Smooth muscle cell (in vitro differentiated cells): ENCODE measurements around the gene ZNF561. TPM values are rescaled to one million over a fixed set of nuclear protein-coding genes. Genes with fewer than 3 reads are reported as not detected.

Experiments
- DNase-seq: peaks from one replicate; lab custom pipeline; 2025; ENCODE audit not compliant: unreplicated experiment; lab: John Stamatoyannopoulos, UW
- H2AFZ ChIP-seq: fragments of 200-600 bp; sonication (generic); 2 replicates; pipeline ENCODE4 v1.6.0; 2016; ENCODE audit warnings: antibody characterized with exemption, low read depth, mild to moderate bottlenecking
- H3F3A ChIP-seq: fragments of 200-600 bp; sonication (generic); 2 replicates; pipeline ENCODE4 v1.6.0; 2017; ENCODE audit warnings: antibody characterized with exemption, low read depth
- H3K27ac ChIP-seq: fragments of 200-600 bp; sonication (generic); 2 replicates; pipeline ENCODE4 v1.5.1; 2016; ENCODE audit warnings: low read depth, mild to moderate bottlenecking
- H3K27me3 ChIP-seq: fragments of 200-600 bp; sonication (generic); 2 replicates; pipeline ENCODE4 v1.6.1; 2016; ENCODE audit warnings: low read depth, mild to moderate bottlenecking
- H3K36me3 ChIP-seq: fragments of 200-600 bp; sonication (generic); 2 replicates; pipeline ENCODE4 v1.5.1; 2016; ENCODE audit warnings: low read depth
- H3K4me1 ChIP-seq: fragments of 200-600 bp; sonication (generic); 2 replicates; pipeline ENCODE4 v1.5.1; 2016; ENCODE audit warnings: low read depth
- H3K4me2 ChIP-seq: fragments of 200-600 bp; sonication (generic); 2 replicates; pipeline ENCODE4 v1.6.0; 2016; ENCODE audit warnings: mild to moderate bottlenecking
- H3K4me3 ChIP-seq: fragments of 200-600 bp; sonication (generic); 2 replicates; pipeline ENCODE4 v1.5.1; 2016; ENCODE audit warnings: mild to moderate bottlenecking
- H3K79me2 ChIP-seq: fragments of 200-600 bp; sonication (generic); 2 replicates; pipeline ENCODE4 v1.6.0; 2016; ENCODE audit warnings: low read depth, mild to moderate bottlenecking
- H3K9ac ChIP-seq: fragments of 200-600 bp; sonication (generic); 2 replicates; pipeline ENCODE4 v1.6.0; 2016; ENCODE audit warnings: low read depth
- H3K9me3 ChIP-seq: fragments of 200-600 bp; sonication (generic); replicated peaks from 2 replicates; pipeline ENCODE4 v1.5.1; 2016; ENCODE audit warnings: low read depth
- H4K20me1 ChIP-seq: fragments of 200-600 bp; sonication (generic); 2 replicates; pipeline ENCODE4 v1.6.0; 2016; ENCODE audit warnings: low read depth
- CTCF ChIP-seq: fragments of 200-600 bp; sonication (generic); IDR thresholded peaks from 2 replicates; pipeline ENCODE4 v1.5.1; 2017; ENCODE audit warnings: borderline replicate concordance, mild to moderate bottlenecking, antibody characterized with exemption; ENCODE audit not compliant: insufficient read depth, poor library complexity, severe bottlenecking
- WGBS: methylation state at CpG from one replicate; pipeline ENCODE4 v1.1.7; 2016; ENCODE audit warnings: low lambda C conversion rate; 5-methylcytosine and 5-hydroxymethylcytosine counted together
- polyA plus RNA-seq: library from polyadenylated mRNA; unstranded; fragments of >200 nt; fragmentation: Nextera tagmentation; extraction: Ambion mirVana; gene quantifications from 2 replicates; pipeline ENCODE4 v1.2.1, GENCODE V29; 2016
- total RNA-seq: library from RNA; depleted of rRNA; stranded (reverse); fragments of >200 nt; gene quantifications from 2 replicates; pipeline ENCODE4 v1.2.3, GENCODE V29; 2014

Gene ZNF561
- total and polyA plus RNA-seq, 2 experiments from 2014 or later: 27.1 to 64.2 TPM

- TF ChIP-seq CTCF: no peak
- H3K27me3 ChIP-seq: no peaks in the 10 kb centered on the region
- peaks cover 72% of the 10 kb centered on the region for H3K36me3 ChIP-seq
- no peak overlapping the region for H3K4me2 ChIP-seq
- H3K4me3 ChIP-seq: no peak overlapping the region
- peaks cover 45% of the 10 kb centered on the region for H3K9me3 ChIP-seq
- H3K79me2 ChIP-seq: no peaks in the 10 kb centered on the region
- 98% methylated on average over 2 of the region's 2 CpGs for WGBS
- no peak overlapping the region for H2AFZ ChIP-seq
- no peak overlapping the region for H3K9ac ChIP-seq
- H4K20me1 ChIP-seq: no peaks in the 10 kb centered on the region
- peaks cover 9% of the 10 kb centered on the region for H3F3A ChIP-seq
- no peaks in the 10 kb centered on the region for H3K4me1 ChIP-seq
- no peak overlapping the region for H3K27ac ChIP-seq
- DNase-seq: no peak
These were observed 10.4 kb downstream of the ZNF561 start for GRCh38 chr19:9610484-9611113.

GRCh38 chr19:9608912-9609311 lies 12.1 kb downstream of the ZNF561 start:
- peaks cover 42% of the 10 kb centered on the region for H3K9me3 ChIP-seq
- no peak overlapping the region for H3K27ac ChIP-seq

GRCh38 chr19:9597027-9597426 lies 24.0 kb downstream of the ZNF561 start:
- H3K4me1 ChIP-seq: no peaks in the 10 kb centered on the region
- DNase-seq: no peak
- no peaks in the 10 kb centered on the region for H3F3A ChIP-seq
- H3K9ac ChIP-seq: no peak overlapping the region
- TF ChIP-seq CTCF: no peak
- WGBS: 72% methylated on average over 3 of the region's 3 CpGs
- no peaks in the 10 kb centered on the region for H4K20me1 ChIP-seq
- no peaks in the 10 kb centered on the region for H3K9me3 ChIP-seq
- H2AFZ ChIP-seq: no peak overlapping the region
- H3K27ac ChIP-seq: peak overlapping the region; percentile 53
- no peaks in the 10 kb centered on the region for H3K27me3 ChIP-seq
- H3K36me3 ChIP-seq: no peaks in the 10 kb centered on the region
- no peak overlapping the region for H3K4me3 ChIP-seq
- H3K79me2 ChIP-seq: no peaks in the 10 kb centered on the region
- H3K4me2 ChIP-seq: no peak overlapping the region

More at GRCh38 chr19:9608912-9609311, 12.1 kb downstream of the ZNF561 start:
- DNase-seq: no peak
- TF ChIP-seq CTCF: no peak
- Histone ChIP-seq H3F3A (peaks cover 9% of the 10 kb centered on the region), H2AFZ (no peak overlapping the region), H3K79me2 (no peaks in the 10 kb centered on the region), H3K4me3 (no peak overlapping the region), H3K4me2 (no peak overlapping the region), H3K4me1 (no peaks in the 10 kb centered on the region), H4K20me1 (no peaks in the 10 kb centered on the region), H3K27me3 (no peaks in the 10 kb centered on the region), H3K36me3 (peaks cover 57% of the 10 kb centered on the region), H3K9ac (no peak overlapping the region)
- WGBS: 89% methylated on average over 5 of the region's 5 CpGs

- Histone ChIP-seq H3K9ac (no peak overlapping the region), H3K9me3 (no peaks in the 10 kb centered on the region), H2AFZ (peak overlapping the region; percentile 68), H3K4me3 (no peak overlapping the region), H3K27me3 (no peaks in the 10 kb centered on the region), H3K27ac (no peak overlapping the region), H3F3A (no peaks in the 10 kb centered on the region), H3K79me2 (peaks cover 23% of the 10 kb centered on the region), H4K20me1 (peaks cover 13% of the 10 kb centered on the region), H3K4me2 (no peak overlapping the region), H3K4me1 (peaks cover 14% of the 10 kb centered on the region), H3K36me3 (no peaks in the 10 kb centered on the region)
- 23% methylated on average over 7 of the region's 7 CpGs for WGBS
- DNase-seq: peak; percentile 1
- TF ChIP-seq CTCF: peak; percentile 60
These were observed 34.3 kb downstream of the ZNF561 start for GRCh38 chr19:9586764-9587163.
